Fibroblast of lung (primary cell): ENCODE data around the gene SMAP1. TPM values are rescaled to one million over a fixed set of nuclear protein-coding genes. Genes with fewer than 3 reads are reported as not detected.

Experiments
- DNase-seq, 2 donors: peaks; one replicate each; pipeline versions ENCODE4 v3.0.0 to v3.0.0-alpha.2; 2010; ENCODE audit warnings: low read depth in 2 of 2
- H2AFZ ChIP-seq: 2 replicates; pipeline ENCODE4 v1.5.1; 2012; ENCODE audit warnings: low read length, control low read depth, inconsistent platforms
- H3K27ac ChIP-seq: 2 replicates; pipeline ENCODE4 v1.5.1; 2011; ENCODE audit warnings: low read length, control low read depth; ENCODE audit not compliant: insufficient read depth
- H3K27me3 ChIP-seq: 2 replicates; pipeline ENCODE4 v1.5.1; 2011; ENCODE audit warnings: mild to moderate bottlenecking, low read length; ENCODE audit not compliant: control insufficient read depth, insufficient read depth
- H3K36me3 ChIP-seq: 2 replicates; pipeline ENCODE4 v1.5.1; 2011; ENCODE audit warnings: low read length; ENCODE audit not compliant: control insufficient read depth, insufficient read depth
- H3K4me1 ChIP-seq: 2 replicates; pipeline ENCODE4 v1.5.1; 2011; ENCODE audit warnings: low read length; ENCODE audit not compliant: control insufficient read depth, insufficient read depth; ENCODE audit errors: extremely low read depth
- H3K4me2 ChIP-seq: 2 replicates; pipeline ENCODE4 v1.5.1; 2011; ENCODE audit warnings: low read length, control low read depth; ENCODE audit not compliant: insufficient read depth; ENCODE audit errors: extremely low read depth
- H3K4me3 ChIP-seq, 4 experiments: fragments of 200-600 bp in 1 of 4; sonication (generic) in 1 of 4; replicated peaks in 1 of 4; 2 replicates each; pipeline ENCODE4 v1.5.1; 2011 to 2016; ENCODE audit warnings: low read length in 4 of 4, low read depth in 3 of 4, mild to moderate bottlenecking in 3 of 4, control low read depth in 2 of 4, inconsistent platforms in 1 of 4, mixed read lengths in 1 of 4; ENCODE audit not compliant: insufficient read depth in 1 of 4; ENCODE audit errors: control extremely low read depth in 1 of 4
- H3K79me2 ChIP-seq: 2 replicates; pipeline ENCODE4 v1.5.1; 2012; ENCODE audit warnings: mild to moderate bottlenecking, low read length, inconsistent platforms; ENCODE audit not compliant: control insufficient read depth, insufficient read depth
- H3K9ac ChIP-seq: 2 replicates; pipeline ENCODE4 v1.5.1; 2011; ENCODE audit warnings: mild to moderate bottlenecking, low read length, control low read depth; ENCODE audit not compliant: insufficient read depth
- H3K9me3 ChIP-seq: 2 replicates; pipeline ENCODE4 v1.5.1; 2012; ENCODE audit warnings: low read depth, low read length; ENCODE audit not compliant: control insufficient read depth, insufficient read depth
- H4K20me1 ChIP-seq: 2 replicates; pipeline ENCODE4 v1.5.1; 2011; ENCODE audit warnings: low read length; ENCODE audit not compliant: control insufficient read depth, insufficient read depth; ENCODE audit errors: extremely low read depth
- EZH2 ChIP-seq: IDR thresholded peaks from 2 replicates; pipeline ENCODE4 v1.5.1; 2012; ENCODE audit warnings: low read length, control low read depth, mild to moderate bottlenecking; ENCODE audit errors: missing control alignments
- polyA plus RNA-seq, 2 donors: library from polyadenylated mRNA; depleted of rRNA in 1 of 2; stranded (reverse) in 1 of 2; unstranded in 1 of 2; fragments of >200 nt; gene quantifications; 2 replicates each; pipeline ENCODE4 v1.2.1, GENCODE V29; 2011 to 2012; ENCODE audit warnings: missing spikeins in 1 of 2
- total RNA-seq: library from RNA; depleted of rRNA; stranded (reverse); fragments of >200 nt; gene quantifications from 2 replicates; pipeline ENCODE4 v1.2.1, GENCODE V29; 2014
- TF ChIP-seq, protein P1 (sequence below), 2 donors: IDR thresholded peaks in 1 of 2; conservative IDR thresholded peaks in 1 of 2; 1 replicate in 1 of 2; 2 replicates in 1 of 2; pipeline ENCODE4 v1.5.1; 2011 to 2012; ENCODE audit warnings: low read length in 2 of 2, control low read depth in 1 of 2, inconsistent platforms in 1 of 2, low read depth in 1 of 2, mild to moderate bottlenecking in 1 of 2

The SMAP1 gene
- total and polyA plus RNA-seq, 2 donors (not counting 1 experiment from before 2014, with no cell fraction given): 18.3 to 25.7 TPM

DNA sequence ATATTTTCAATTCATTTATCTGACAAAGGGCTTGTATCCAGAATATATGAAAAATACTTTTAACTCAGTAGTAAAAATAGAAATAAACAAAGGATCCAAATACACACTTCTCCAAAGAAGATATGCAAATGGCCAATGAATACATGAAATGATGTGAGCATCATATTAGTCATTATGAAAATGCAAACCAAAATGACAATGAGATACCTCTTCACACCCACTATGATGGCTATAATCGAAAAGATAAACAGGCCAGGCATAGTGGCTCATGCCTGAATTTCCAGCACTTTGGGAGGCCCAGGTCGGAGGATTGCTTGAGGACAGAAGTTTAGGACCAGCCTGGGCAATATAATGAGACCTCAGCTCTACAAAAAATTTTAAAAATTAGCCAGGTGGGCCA is 33.8 kb upstream of the SMAP1 start:
- Histone ChIP-seq H3K4me1 (no peaks in the 10 kb centered on the region), H3K4me3 (no peak overlapping the region), H3K27ac (no peak overlapping the region), H2AFZ (no peak overlapping the region), H3K27me3 (no peaks in the 10 kb centered on the region), H3K79me2 (no peaks in the 10 kb centered on the region), H3K36me3 (no peaks in the 10 kb centered on the region), H3K4me2 (no peak overlapping the region), H4K20me1 (no peaks in the 10 kb centered on the region), H3K9ac (no peak overlapping the region), H3K9me3 (no peaks in the 10 kb centered on the region)
- TF ChIP-seq, protein P1, sequence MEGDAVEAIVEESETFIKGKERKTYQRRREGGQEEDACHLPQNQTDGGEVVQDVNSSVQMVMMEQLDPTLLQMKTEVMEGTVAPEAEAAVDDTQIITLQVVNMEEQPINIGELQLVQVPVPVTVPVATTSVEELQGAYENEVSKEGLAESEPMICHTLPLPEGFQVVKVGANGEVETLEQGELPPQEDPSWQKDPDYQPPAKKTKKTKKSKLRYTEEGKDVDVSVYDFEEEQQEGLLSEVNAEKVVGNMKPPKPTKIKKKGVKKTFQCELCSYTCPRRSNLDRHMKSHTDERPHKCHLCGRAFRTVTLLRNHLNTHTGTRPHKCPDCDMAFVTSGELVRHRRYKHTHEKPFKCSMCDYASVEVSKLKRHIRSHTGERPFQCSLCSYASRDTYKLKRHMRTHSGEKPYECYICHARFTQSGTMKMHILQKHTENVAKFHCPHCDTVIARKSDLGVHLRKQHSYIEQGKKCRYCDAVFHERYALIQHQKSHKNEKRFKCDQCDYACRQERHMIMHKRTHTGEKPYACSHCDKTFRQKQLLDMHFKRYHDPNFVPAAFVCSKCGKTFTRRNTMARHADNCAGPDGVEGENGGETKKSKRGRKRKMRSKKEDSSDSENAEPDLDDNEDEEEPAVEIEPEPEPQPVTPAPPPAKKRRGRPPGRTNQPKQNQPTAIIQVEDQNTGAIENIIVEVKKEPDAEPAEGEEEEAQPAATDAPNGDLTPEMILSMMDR (conservative IDR thresholded peaks at IDR 0.05 in 1 of 2, IDR thresholded peaks at IDR 0.05 in 1 of 2; ENCODE audit: low read depth in 1 of 2, low read length in 2 of 2): no peak
- TF ChIP-seq EZH2: no peak
- DNase-seq: no peak

DNA sequence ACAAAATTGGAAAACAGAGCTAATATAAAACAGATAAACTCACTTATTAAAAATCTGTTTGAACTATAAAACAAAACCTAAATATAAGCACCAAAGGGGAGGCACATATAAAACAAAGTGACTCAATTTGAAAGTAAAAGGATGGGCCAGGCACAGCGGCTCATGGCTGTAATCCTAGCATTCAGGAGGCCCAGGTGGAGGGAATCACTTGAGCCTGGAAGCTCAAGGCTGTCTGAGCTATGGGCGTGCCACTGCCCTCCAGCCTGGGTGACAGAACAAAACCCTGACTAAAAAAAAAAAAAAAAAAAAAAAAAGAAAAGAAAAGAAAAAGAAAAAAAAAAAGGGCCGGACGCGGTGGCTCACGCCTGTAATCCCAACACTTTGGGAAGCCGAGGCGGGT is 31.1 kb upstream of the SMAP1 start:
- DNase-seq: no peak
- H3K4me3 ChIP-seq: no peak overlapping the region
- H3K4me2 ChIP-seq: no peak overlapping the region

DNA sequence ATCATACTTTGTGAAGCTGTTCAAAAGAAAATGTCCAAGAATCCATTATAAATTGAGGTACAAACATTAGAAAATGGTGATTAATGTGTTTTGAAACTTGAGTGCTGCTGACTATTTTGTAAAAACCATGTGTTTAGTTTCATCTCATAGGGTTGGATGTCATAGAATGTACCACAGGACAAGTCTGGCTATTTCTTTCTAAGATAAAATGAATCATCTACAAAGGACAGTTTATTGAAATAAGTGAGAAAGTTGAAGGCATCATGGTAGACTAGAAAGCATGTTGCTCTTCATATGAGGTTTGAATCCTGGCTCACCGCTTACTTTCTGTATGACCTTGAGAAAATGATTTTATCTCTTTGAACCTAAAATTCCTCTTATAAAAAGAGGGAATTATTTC is 29.2 kb upstream of the SMAP1 start:
- Histone ChIP-seq H3K9me3 (no peaks in the 10 kb centered on the region), H3K9ac (no peak overlapping the region), H3K79me2 (no peaks in the 10 kb centered on the region), H3K36me3 (no peaks in the 10 kb centered on the region), H3K4me1 (no peaks in the 10 kb centered on the region), H2AFZ (no peak overlapping the region), H3K4me3 (no peak overlapping the region), H3K27me3 (no peaks in the 10 kb centered on the region), H3K27ac (no peak overlapping the region), H3K4me2 (no peak overlapping the region), H4K20me1 (no peaks in the 10 kb centered on the region)
- TF ChIP-seq EZH2: no peak
- TF ChIP-seq, protein P1 (conservative IDR thresholded peaks at IDR 0.05 in 1 of 2, IDR thresholded peaks at IDR 0.05 in 1 of 2; ENCODE audit: low read depth in 1 of 2, low read length in 2 of 2): no peak
- DNase-seq: no peak

More for the DNA sequence above, 31.1 kb upstream of the SMAP1 start:
- Histone ChIP-seq H4K20me1 (no peaks in the 10 kb centered on the region), H3K4me1 (no peaks in the 10 kb centered on the region), H3K27me3 (no peaks in the 10 kb centered on the region), H2AFZ (no peak overlapping the region), H3K9me3 (no peaks in the 10 kb centered on the region), H3K27ac (no peak overlapping the region), H3K9ac (no peak overlapping the region), H3K79me2 (no peaks in the 10 kb centered on the region), H3K36me3 (no peaks in the 10 kb centered on the region)
- TF ChIP-seq, protein P1 (conservative IDR thresholded peaks at IDR 0.05 in 1 of 2, IDR thresholded peaks at IDR 0.05 in 1 of 2; ENCODE audit: low read depth in 1 of 2, low read length in 2 of 2): no peak
- no peak for TF ChIP-seq EZH2
